Gastrocnemius medialis (tissue), 4 donors: ENCODE measurements around the gene VWA8.

Experiments
- CTCF ChIP-seq, 5 experiments: fragments of 450-650 bp in 3 of 5; fragments of 200-600 bp in 2 of 5; sonication (generic) in 2 of 5; IDR thresholded peaks in 4 of 5; conservative IDR thresholded peaks in 1 of 5; 1 replicate in 4 of 5; 2 replicates in 1 of 5; pipeline ENCODE4 v1.5.1; 2016 to 2019; ENCODE audit warnings: antibody characterized with exemption in 5 of 5, mild to moderate bottlenecking in 3 of 5, moderate library complexity in 3 of 5
- POLR2A ChIP-seq, 2 donors: fragments of 450-650 bp; IDR thresholded peaks; one replicate each; pipeline ENCODE4 v1.6.1; 2017; ENCODE audit warnings: antibody characterized with exemption in 2 of 2, mild to moderate bottlenecking in 2 of 2, moderate library complexity in 2 of 2

- TF ChIP-seq POLR2A (IDR thresholded peaks at IDR 0.05) (no peak), CTCF (IDR thresholded peaks at IDR 0.05 in 4 of 5, conservative IDR thresholded peaks at IDR 0.05 in 1 of 5) (no peak)
Observed at GRCh38 chr13:41811588-41812021, 149.3 kb downstream of the VWA8 start.
